ENCODE data around the gene DISP3.

GRCh38 chr1:11486231-11487009 is 7.5 kb downstream of the DISP3 start:
- TF ChIP-seq EZH2phosphoT487 (IDR thresholded peaks at IDR 0.05; ENCODE audit: borderline replicate concordance, low read length) (no peak), CTCF (IDR thresholded peaks at IDR 0.05; ENCODE audit: low read depth, low read length, poor library complexity, severe bottlenecking) (no peak)

Measured in DOHH2 (cell line).